K562 (cell line): ENCODE measurements around the gene PAQR4. TPM values are rescaled to one million over a fixed set of nuclear protein-coding genes. Genes with fewer than 3 reads are reported as not detected.

Source experiments
- ATAC-seq: fragments of 200-7000 bp; cut with Tn5 transposase; 3 replicates; pipeline ENCODE4 v1.9.1; 2020; ENCODE audit warnings: moderate library complexity
- BruUV-seq: library from RNA; stranded (reverse); fragments of 400-500 nt; replicated peaks from 2 replicates; lab custom pipeline; 2021; lab: Mats Ljungman, UMichigan
- CTCF ChIA-PET: fragments of 300-600 bp; formaldehyde crosslinking; extraction: SDS; loops from one replicate; lab custom pipeline; 2021; ENCODE audit warnings: low intra/inter-chr PET ratio; lab: Yijun Ruan, JAX
- POLR2A ChIA-PET: fragments of 300-600, 350-650 bp; sonication (Branson Sonifier 250); formaldehyde crosslinking; extraction: SDS; loops from one replicate; lab custom pipeline; 2021; ENCODE audit warnings: antibody characterized with exemption, inconsistent platforms; lab: Yijun Ruan, JAX
- DNase-seq, 4 experiments: peaks; one replicate each; pipeline versions ENCODE4 v3.0.0 to v3.0.0-alpha.2; 2011 to 2018; ENCODE audit warnings: low spot score in 3 of 4, mixed read lengths in 3 of 4; ENCODE audit errors: extremely low read depth in 1 of 4
- FAIRE-seq: peaks from 2 replicates; lab custom pipeline; 2011; peaks lifted over from hg19 to GRCh38; lab: Jason Lieb, UNC
- H2AFZ ChIP-seq: 2 replicates; pipeline ENCODE4 v1.6.0; 2011; ENCODE audit warnings: low read depth, low read length, control low read depth, inconsistent platforms
- H3K27ac ChIP-seq: fragments of 200-600 bp; 3 replicates; pipeline ENCODE4 v1.8.0; 2011; ENCODE audit warnings: low read depth, mild to moderate bottlenecking, control low read depth, inconsistent platforms, low read length, moderate library complexity, mixed read lengths; ENCODE audit errors: extremely low read depth
- H3K27me3 ChIP-seq, 2 experiments: fragments of 300-600 bp in 1 of 2; 2 replicates in 1 of 2; 3 replicates in 1 of 2; pipeline versions ENCODE4 v1.6.0 to v1.8.0; 2011; ENCODE audit warnings: inconsistent platforms in 2 of 2, low read length in 2 of 2, mild to moderate bottlenecking in 1 of 2, mixed read lengths in 1 of 2, moderate library complexity in 1 of 2; ENCODE audit not compliant: control insufficient read depth in 2 of 2, insufficient read depth in 2 of 2
- H3K36me3 ChIP-seq: fragments of 300-600 bp; 3 replicates; pipeline ENCODE4 v1.8.0; 2011; ENCODE audit warnings: mild to moderate bottlenecking, low read length, inconsistent platforms; ENCODE audit not compliant: control insufficient read depth, insufficient read depth
- H3K4me1 ChIP-seq, 2 experiments: fragments of 200-600 bp in 1 of 2; replicated peaks in 1 of 2; 2 replicates in 1 of 2; 3 replicates in 1 of 2; pipeline versions ENCODE4 v1.5.1 to v1.8.0; 2011; ENCODE audit warnings: inconsistent platforms in 2 of 2, low read length in 2 of 2, mild to moderate bottlenecking in 1 of 2, mixed read lengths in 1 of 2, moderate library complexity in 1 of 2; ENCODE audit not compliant: control insufficient read depth in 2 of 2, insufficient read depth in 2 of 2
- H3K4me2 ChIP-seq: 2 replicates; pipeline ENCODE4 v1.6.1; 2011; ENCODE audit warnings: low read length, control low read depth, inconsistent platforms, mixed read lengths; ENCODE audit not compliant: insufficient read depth
- H3K4me3 ChIP-seq: fragments of 200-600 bp; sonication (generic), shearing (Covaris generic); 2 replicates; pipeline ENCODE4 v1.5.1; 2016; ENCODE audit warnings: control low read depth, inconsistent platforms
- H3K79me2 ChIP-seq: fragments of 200-600 bp; 3 replicates; pipeline ENCODE4 v1.8.0; 2011; ENCODE audit warnings: low read length, inconsistent platforms; ENCODE audit not compliant: control insufficient read depth, insufficient read depth
- H3K9ac ChIP-seq, 2 experiments: 2 replicates each; pipeline versions ENCODE4 v1.6.0 to v1.6.1; 2011; ENCODE audit warnings: low read depth in 2 of 2, low read length in 2 of 2, control low read depth in 1 of 2, inconsistent platforms in 1 of 2, mild to moderate bottlenecking in 1 of 2, mixed read lengths in 1 of 2; ENCODE audit not compliant: insufficient read depth in 1 of 2
- H3K9me1 ChIP-seq: one replicate; pipeline ENCODE4 v1.6.0; 2011; ENCODE audit warnings: inconsistent platforms, mild to moderate bottlenecking, low read length, moderate library complexity; ENCODE audit not compliant: control insufficient read depth, insufficient read depth
- H3K9me3 ChIP-seq: replicated peaks from 2 replicates; pipeline ENCODE4 v1.5.1; 2011; ENCODE audit warnings: low read depth, low read length, inconsistent platforms; ENCODE audit not compliant: control insufficient read depth, insufficient read depth
- H4K20me1 ChIP-seq: replicated peaks from 2 replicates; pipeline ENCODE4 v1.6.1; 2011; ENCODE audit warnings: low read length, inconsistent platforms, mixed read lengths; ENCODE audit not compliant: control insufficient read depth, insufficient read depth
- CHD2 ChIP-seq: IDR thresholded peaks from 2 replicates; pipeline ENCODE4 v1.6.1; 2011; ENCODE audit warnings: low read depth, low read length
- HEY1 ChIP-seq: fragments of 250-450 bp; sonication (Bioruptor Pico); IDR thresholded peaks from 2 replicates; pipeline ENCODE4 v1.5.0; 2020; ENCODE audit warnings: mild to moderate bottlenecking, moderate library complexity, borderline replicate concordance
- JUND ChIP-seq, 2 experiments: IDR thresholded peaks; 2 replicates in 1 of 2; 3 replicates in 1 of 2; pipeline ENCODE4 v1.6.1; 2011; ENCODE audit warnings: borderline replicate concordance in 2 of 2, low read depth in 2 of 2, low read length in 2 of 2, improper control_type of control experiment in 1 of 2, missing biosample characterization in 1 of 2, missing genetic modification characterization in 1 of 2, missing genetic modification reagents in 1 of 2
- ZNF263 ChIP-seq: sonication (generic); formaldehyde crosslinking; IDR thresholded peaks from 2 replicates; pipeline ENCODE4 v1.8.0; 2022; ENCODE audit warnings: mild to moderate bottlenecking, missing genetic modification reagents, borderline replicate concordance
- ZNF76 ChIP-seq: fragments of 250-450 bp; sonication (Bioruptor Pico); IDR thresholded peaks from 2 replicates; pipeline ENCODE4 v1.4.0; 2020; ENCODE audit warnings: mild to moderate bottlenecking, moderate library complexity, borderline replicate concordance
- WGBS: fragments of 100-300 bp; shearing (Covaris generic); methylation state at CpG from one replicate; pipeline ENCODE4 v1.1.6; 2016; ENCODE audit warnings: low coverage, mixed read lengths; ENCODE audit not compliant: insufficient coverage; ENCODE audit errors: missing lambda C conversion rate; 5-methylcytosine and 5-hydroxymethylcytosine counted together
- in situ Hi-C: fragments of 300-500 bp; cut with MboI; formaldehyde crosslinking; loops from 4 replicates; pipeline ENCODE4 v1.15.0; 2018; ENCODE audit warnings: inconsistent platforms, mixed read lengths
- intact Hi-C: fragments of 100-400 bp; cut with micrococcal nuclease; formaldehyde crosslinking; loops from 2 replicates; pipeline ENCODE4 v1.14.2; 2022
- polyA plus RNA-seq, 8 experiments: library from polyadenylated mRNA; depleted of rRNA in 4 of 8; stranded (reverse) in 5 of 8; unstranded in 3 of 8; fragments of >200 nt; fragmentation: Nextera tagmentation in 2 of 8; fragmentation: Illumina TruSeq in 1 of 8; extraction: Ambion mirVana in 2 of 8; extraction: Trizol in 1 of 8; gene quantifications; 2 replicates each; pipeline versions ENCODE4 v1.2.1 to v1.2.3, GENCODE V29; 2011 to 2014; ENCODE audit warnings: inconsistent platforms in 1 of 8, missing spikeins in 1 of 8
- total RNA-seq, 7 experiments: library from RNA; depleted of rRNA in 6 of 7; stranded (reverse); fragments of >200 nt in 6 of 7; fragmentation: Illumina TruSeq in 2 of 7; extraction: Trizol in 2 of 7; gene quantifications; 2 replicates each; pipeline versions ENCODE4 v1.2.1 to v1.2.3, GENCODE V29; 2011 to 2021; ENCODE audit warnings: low replicate concordance in 1 of 7

PAQR4 gene
- total and polyA plus RNA-seq, 9 of the 15 experiments (the other 6 are each of a cell fraction or from before 2014, with no cell fraction given) = 0.62 to 40.4 (median 19.5) TPM

DNA sequence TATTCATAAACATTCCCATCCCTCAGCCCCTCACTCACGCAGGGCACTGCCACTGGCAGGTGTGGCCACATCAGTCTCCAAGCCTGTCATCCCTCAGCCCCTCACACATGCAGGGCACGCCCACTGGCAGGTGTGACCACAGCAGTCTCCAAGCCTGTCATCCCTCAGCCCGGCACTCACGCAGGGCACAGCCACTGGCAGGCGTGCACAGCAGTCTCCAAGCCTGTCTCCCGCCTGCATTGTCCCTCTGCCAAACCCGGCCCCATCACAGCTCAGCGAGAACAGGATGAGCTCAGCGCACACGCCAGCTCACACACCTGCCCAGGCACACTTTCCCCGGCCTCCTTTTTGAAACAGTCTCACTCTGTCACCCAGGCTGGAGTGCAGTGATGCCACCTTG lies 16.5 kb upstream of the PAQR4 start:
- 6% methylated on average over 11 of the region's 11 CpGs for WGBS
- Histone ChIP-seq H3K79me2 (no peaks in the 10 kb centered on the region), H3K27me3 (peaks cover 12 to 33% of the 10 kb centered on the region in 2 experiments), H4K20me1 (peaks cover 10% of the 10 kb centered on the region; the same call in 1 of the 2 replicates), H3K9me3 (no peaks in the 10 kb centered on the region), H3K36me3 (no peaks in the 10 kb centered on the region), H3K4me1 (peaks cover 0 to 60% of the 10 kb centered on the region in 2 experiments; a peak in 3 of 5 replicates), H3K4me3 (no peak overlapping the region), H3K27ac (no peak overlapping the region), H2AFZ (no peak overlapping the region), H3K9me1 (no peaks in the 10 kb centered on the region), H3K4me2 (no peak overlapping the region), H3K9ac (no peak overlapping the region)
- TF ChIP-seq CHD2 = no peak
- no peak for TF ChIP-seq HEY1 (CRISPR knock-in tag)
- no peak for TF ChIP-seq ZNF263 (CRISPR knock-in tag)
- no peak for TF ChIP-seq ZNF76 (CRISPR knock-in tag)
- no peak for TF ChIP-seq JUND (IDR thresholded peaks at IDR 0.05; ENCODE audit: borderline replicate concordance, low read depth, low read length)
- TF ChIP-seq JUND (tag; IDR thresholded peaks at IDR 0.05; ENCODE audit: borderline replicate concordance, low read depth, low read length) = no peak
- FAIRE-seq (no peak), ATAC-seq (no peak), DNase-seq (no peak)
- CTCF ChIA-PET = no interaction called here
- no TSS peak for BruUV-seq
- POLR2A ChIA-PET = interaction anchor here (0.5 to 1.0 kb wide), 3 partner anchors 11 to 1112 kb away, joined by 3 to 4 read pairs (median 3); partner anchors contain the start of gene KREMEN2
- intact Hi-C loops (no loop called here), in situ Hi-C loops (no loop called here)
